Measurements from ENCODE around the gene ZNF678. TPM values are rescaled to one million over a fixed set of nuclear protein-coding genes. Genes with fewer than 3 reads are reported as not detected.
"Not testable (repeated sequence)": the region's sequence is repeated elsewhere in the genome, so short reads cannot be mapped to it uniquely, and the experiment has no call there.

ZNF678 gene
- total RNA-seq, 2 experiments from 2014 or later, result 7.0 to 7.7 TPM

GRCh38 chr1:227543283-227544066, 19.9 kb upstream of the ZNF678 start:
- intact Hi-C loops (cut with DNase I, micrococcal nuclease), result loop anchor here (2.0 to 10.0 kb wide), 5 partner anchors 19 to 919 kb away; partner anchors contain the start of genes COQ8A (in 1 of the 2), WNT9A (in 1 of the 2) and ZNF678 (in 1 of the 2)
- ChIA-PET CTCF (interaction anchor here (0.7 to 1.6 kb wide), 6 partner anchors 14 to 608 kb away, joined by 3 to 9 read pairs (median 4); partner anchors contain the start of gene ZNF678), POLR2A (no interaction called here)
- peaks cover 4% of the 10 kb centered on the region for H3K4me1 Mint-ChIP-seq
- peak overlapping the region; percentile 72 for H3K27ac Mint-ChIP-seq
- ATAC-seq (no peak), DNase-seq (no peak)
- no peaks in the 10 kb centered on the region for H3K9me3 Mint-ChIP-seq (ENCODE audit: low read depth)
- H3K4me3 Mint-ChIP-seq, result peak overlapping the region; percentile 40
- H3K36me3 Mint-ChIP-seq (ENCODE audit: low read depth), result no peaks in the 10 kb centered on the region
- H3K27me3 Mint-ChIP-seq, result no peaks in the 10 kb centered on the region

GRCh38 chr1:227544067-227545050, 19.0 kb upstream of the ZNF678 start:
- intact Hi-C loops (cut with DNase I, micrococcal nuclease), result loop anchor here in 1 of 2 experiments (5.0 to 10.0 kb wide), 2 partner anchors 602 to 920 kb away; partner anchors contain the start of gene COQ8A
- POLR2A ChIA-PET, result no interaction called here
- H3K4me3 Mint-ChIP-seq, result no peak overlapping the region
- H3K27ac Mint-ChIP-seq, result no peak overlapping the region
- H3K36me3 Mint-ChIP-seq (ENCODE audit: low read depth), result no peaks in the 10 kb centered on the region
- H3K9me3 Mint-ChIP-seq (ENCODE audit: low read depth), result no peaks in the 10 kb centered on the region
- H3K4me1 Mint-ChIP-seq, result peaks cover 4% of the 10 kb centered on the region
- DNase-seq, result no peak
- H3K27me3 Mint-ChIP-seq, result peaks cover 2% of the 10 kb centered on the region
- no peak for ATAC-seq
- CTCF ChIA-PET, result interaction anchor here (0.8 to 1.6 kb wide), 2 partner anchors 18 kb away, joined by 4 to 5 read pairs; no protein-coding TSS in a partner anchor

- ATAC-seq, result no peak
- ChIA-PET CTCF (interaction anchor here (0.6 kb wide), 1 partner anchor 14 kb away, joined by 3 read pairs; no protein-coding TSS in a partner anchor), POLR2A (no interaction called here)
- DNase-seq, result no peak
- intact Hi-C loops (cut with DNase I, micrococcal nuclease), result loop anchor here in 1 of 2 experiments (10.0 kb wide), 1 partner anchor 921 kb away; no protein-coding TSS in a partner anchor
- H3K4me1 Mint-ChIP-seq, result peaks cover 4% of the 10 kb centered on the region
- H3K27ac Mint-ChIP-seq, result no peak overlapping the region
- no peaks in the 10 kb centered on the region for H3K9me3 Mint-ChIP-seq (ENCODE audit: low read depth)
- no peak overlapping the region for H3K4me3 Mint-ChIP-seq
- H3K36me3 Mint-ChIP-seq (ENCODE audit: low read depth), result no peaks in the 10 kb centered on the region
- peaks cover 2% of the 10 kb centered on the region for H3K27me3 Mint-ChIP-seq
Measured at GRCh38 chr1:227545361-227545760, 18.0 kb upstream of the ZNF678 start.

- DNase-seq (no peak), ATAC-seq (no peak)
- H3K4me1 Mint-ChIP-seq, result peaks cover 4% of the 10 kb centered on the region
- peaks cover 4% of the 10 kb centered on the region for H3K27me3 Mint-ChIP-seq
- H3K9me3 Mint-ChIP-seq (ENCODE audit: low read depth), result peaks cover 3% of the 10 kb centered on the region
- intact Hi-C loops (cut with DNase I, micrococcal nuclease), result loop anchor here in 1 of 2 experiments (10.0 kb wide), 1 partner anchor 921 kb away; no protein-coding TSS in a partner anchor
- H3K36me3 Mint-ChIP-seq (ENCODE audit: low read depth), result peaks cover 3% of the 10 kb centered on the region
- POLR2A ChIA-PET, result no interaction called here
- CTCF ChIA-PET, result no interaction called here
- no peak overlapping the region for H3K4me3 Mint-ChIP-seq
- no peak overlapping the region for H3K27ac Mint-ChIP-seq
Measured at GRCh38 chr1:227546059-227546458, 17.3 kb upstream of the ZNF678 start.

GRCh38 chr1:227546598-227547309, 16.6 kb upstream of the ZNF678 start:
- ChIA-PET POLR2A (no interaction called here), CTCF (no interaction called here)
- ATAC-seq, result no peak
- H3K4me3 Mint-ChIP-seq, result no peak overlapping the region
- H3K27ac Mint-ChIP-seq, result no peak overlapping the region
- intact Hi-C loops (cut with DNase I, micrococcal nuclease), result loop anchor here in 1 of 2 experiments (10.0 kb wide), 1 partner anchor 922 kb away; no protein-coding TSS in a partner anchor
- H3K9me3 Mint-ChIP-seq (ENCODE audit: low read depth), result peaks cover 9% of the 10 kb centered on the region
- no peak for DNase-seq
- H3K36me3 Mint-ChIP-seq (ENCODE audit: low read depth), result peaks cover 6% of the 10 kb centered on the region
- H3K27me3 Mint-ChIP-seq, result peaks cover 4% of the 10 kb centered on the region
- peaks cover 4% of the 10 kb centered on the region for H3K4me1 Mint-ChIP-seq

GRCh38 chr1:227547310-227548118, 15.8 kb upstream of the ZNF678 start:
- ChIA-PET POLR2A (no interaction called here), CTCF (no interaction called here)
- ATAC-seq (no peak), DNase-seq (no peak)
- no peak overlapping the region for H3K4me3 Mint-ChIP-seq
- H3K36me3 Mint-ChIP-seq (ENCODE audit: low read depth), result peaks cover 11% of the 10 kb centered on the region
- intact Hi-C loops (cut with DNase I, micrococcal nuclease), result loop anchor here in 1 of 2 experiments (10.0 kb wide), 1 partner anchor 923 kb away; no protein-coding TSS in a partner anchor
- H3K9me3 Mint-ChIP-seq (ENCODE audit: low read depth), result peaks cover 16% of the 10 kb centered on the region
- no peak overlapping the region for H3K27ac Mint-ChIP-seq
- H3K4me1 Mint-ChIP-seq, result peaks cover 4% of the 10 kb centered on the region
- H3K27me3 Mint-ChIP-seq, result peaks cover 9% of the 10 kb centered on the region

- Mint-ChIP-seq H3K9me3 (ENCODE audit: low read depth) (peaks cover 19% of the 10 kb centered on the region), H3K4me3 (no peak overlapping the region), H3K36me3 (ENCODE audit: low read depth) (peaks cover 15% of the 10 kb centered on the region), H3K27me3 (peaks cover 11% of the 10 kb centered on the region), H3K27ac (no peak overlapping the region), H3K4me1 (peaks cover 2% of the 10 kb centered on the region)
- POLR2A ChIA-PET, result no interaction called here
- intact Hi-C loops (cut with DNase I, micrococcal nuclease), result loop anchor here in 1 of 2 experiments (10.0 kb wide), 1 partner anchor 923 kb away; no protein-coding TSS in a partner anchor
- CTCF ChIA-PET, result interaction anchor here (0.7 kb wide), 1 partner anchor 20 kb away, joined by 3 read pairs; no protein-coding TSS in a partner anchor
- DNase-seq, result no peak
- no peak for ATAC-seq
Measured at GRCh38 chr1:227548119-227548397, 15.3 kb upstream of the ZNF678 start.

- peaks cover 19% of the 10 kb centered on the region for H3K9me3 Mint-ChIP-seq (ENCODE audit: low read depth)
- ATAC-seq (no peak), DNase-seq (no peak)
- intact Hi-C loops (cut with DNase I, micrococcal nuclease), result loop anchor here in 1 of 2 experiments (10.0 kb wide), 1 partner anchor 924 kb away; no protein-coding TSS in a partner anchor
- ChIA-PET CTCF (interaction anchor here (0.7 kb wide), 1 partner anchor 20 kb away, joined by 3 read pairs; no protein-coding TSS in a partner anchor), POLR2A (no interaction called here)
- peaks cover 15% of the 10 kb centered on the region for H3K36me3 Mint-ChIP-seq (ENCODE audit: low read depth)
- H3K4me3 Mint-ChIP-seq, result no peak overlapping the region
- H3K27me3 Mint-ChIP-seq, result peaks cover 11% of the 10 kb centered on the region
- no peaks in the 10 kb centered on the region for H3K4me1 Mint-ChIP-seq
- H3K27ac Mint-ChIP-seq, result no peak overlapping the region
Measured at GRCh38 chr1:227548448-227548847, 14.9 kb upstream of the ZNF678 start.

- CTCF ChIA-PET, result interaction anchor here (0.7 kb wide), 1 partner anchor 449 kb away, joined by 3 read pairs; no protein-coding TSS in a partner anchor
Measured at GRCh38 chr1:227549892-227550291, 13.5 kb upstream of the ZNF678 start.

GRCh38 chr1:227551881-227552280, 11.5 kb upstream of the ZNF678 start:
- H3K27ac Mint-ChIP-seq; POLR2A ChIA-PET; DNase-seq; H3K4me3 Mint-ChIP-seq; H3K4me1 Mint-ChIP-seq; ATAC-seq; intact Hi-C loops (cut with DNase I, micrococcal nuclease): not testable (repeated sequence)
- Mint-ChIP-seq H3K9me3 (ENCODE audit: low read depth) (peaks cover 19% of the 10 kb centered on the region), H3K36me3 (ENCODE audit: low read depth) (peaks cover 15% of the 10 kb centered on the region), H3K27me3 (peaks cover 11% of the 10 kb centered on the region)
- CTCF ChIA-PET, result interaction anchor here (1.5 kb wide), 1 partner anchor 9 kb away, joined by 3 read pairs; no protein-coding TSS in a partner anchor

More at GRCh38 chr1:227549892-227550291, 13.5 kb upstream of the ZNF678 start:
- Mint-ChIP-seq H3K27ac (no peak overlapping the region), H3K4me3 (no peak overlapping the region), H3K27me3 (peaks cover 11% of the 10 kb centered on the region), H3K36me3 (ENCODE audit: low read depth) (peaks cover 15% of the 10 kb centered on the region), H3K9me3 (ENCODE audit: low read depth) (peaks cover 19% of the 10 kb centered on the region), H3K4me1 (no peaks in the 10 kb centered on the region)
- intact Hi-C loops (cut with DNase I, micrococcal nuclease), result loop anchor here in 1 of 2 experiments (10.0 kb wide), 1 partner anchor 925 kb away; no protein-coding TSS in a partner anchor
- ATAC-seq (no peak), DNase-seq (no peak)
- POLR2A ChIA-PET, result no interaction called here
